ENCODE data around the gene FGF3. TPM values are rescaled to one million over a fixed set of nuclear protein-coding genes. Genes with fewer than 3 reads are reported as not detected.

The FGF3 gene
- total and polyA plus RNA-seq, 9 of the 15 experiments (the other 6 are each of a cell fraction or from before 2014, with no cell fraction given): not detected

- no TSS peak for BruUV-seq (replicated peaks)
- Histone ChIP-seq H3K9me3 (replicated peaks; ENCODE audit: control insufficient read depth, insufficient read depth, low read depth, low read length) (no peaks in the 10 kb centered on the region), H3K79me2 (ENCODE audit: control insufficient read depth, insufficient read depth, low read length) (no peaks in the 10 kb centered on the region), H3K4me3 (no peak overlapping the region), H3K9ac (ENCODE audit: insufficient read depth in 1 of 2, low read depth in 2 of 2, low read length in 2 of 2) (no peak overlapping the region), H3K27ac (ENCODE audit: extremely low read depth, low read depth, low read length) (no peak overlapping the region), H4K20me1 (replicated peaks; ENCODE audit: control insufficient read depth, insufficient read depth, low read length) (peaks cover 4% of the 10 kb centered on the region; the same call in 1 of the 2 replicates), H3K27me3 (ENCODE audit: control insufficient read depth in 2 of 2, insufficient read depth in 2 of 2, low read length in 2 of 2) (peaks cover 0 to 18% of the 10 kb centered on the region in 2 experiments; a peak in 3 of 5 replicates), H3K36me3 (ENCODE audit: control insufficient read depth, insufficient read depth, low read length) (no peaks in the 10 kb centered on the region), H3K4me1 (replicated peaks in 1 of 2; ENCODE audit: control insufficient read depth in 2 of 2, insufficient read depth in 2 of 2, low read length in 2 of 2) (peaks cover 0 to 3% of the 10 kb centered on the region in 2 experiments; a peak in 1 of 5 replicates), H2AFZ (ENCODE audit: low read depth, low read length) (no peak overlapping the region), H3K9me1 (ENCODE audit: control insufficient read depth, insufficient read depth, low read length) (no peaks in the 10 kb centered on the region), H3K4me2 (ENCODE audit: insufficient read depth, low read length) (no peak overlapping the region)
- peak; percentile 47 to 78 (median 68) for DNase-seq (ENCODE audit: extremely low read depth in 1 of 4, low spot score in 3 of 4)
- CTCF ChIA-PET (ENCODE audit: low intra/inter-chr PET ratio): interaction anchor here (2.5 kb wide), 1 partner anchor 115 kb away, joined by 22 read pairs; no protein-coding TSS in a partner anchor
- 11% methylated on average over 15 of the region's 15 CpGs for WGBS (ENCODE audit: insufficient coverage, low coverage, missing lambda C conversion rate)
- POLR2A ChIA-PET: no interaction called here
- peak; percentile 69 for ATAC-seq
- intact Hi-C loops (cut with micrococcal nuclease) (no loop called here), in situ Hi-C loops (cut with MboI) (no loop called here)
- peak; percentile 15 for FAIRE-seq
- TF ChIP-seq DNMT1 (IDR thresholded peaks at IDR 0.05): no peak
- TF ChIP-seq BRF2 (IDR thresholded peaks at IDR 0.05; ENCODE audit: borderline replicate concordance, insufficient read depth, insufficient read length): no peak
- TF ChIP-seq, protein P1, sequence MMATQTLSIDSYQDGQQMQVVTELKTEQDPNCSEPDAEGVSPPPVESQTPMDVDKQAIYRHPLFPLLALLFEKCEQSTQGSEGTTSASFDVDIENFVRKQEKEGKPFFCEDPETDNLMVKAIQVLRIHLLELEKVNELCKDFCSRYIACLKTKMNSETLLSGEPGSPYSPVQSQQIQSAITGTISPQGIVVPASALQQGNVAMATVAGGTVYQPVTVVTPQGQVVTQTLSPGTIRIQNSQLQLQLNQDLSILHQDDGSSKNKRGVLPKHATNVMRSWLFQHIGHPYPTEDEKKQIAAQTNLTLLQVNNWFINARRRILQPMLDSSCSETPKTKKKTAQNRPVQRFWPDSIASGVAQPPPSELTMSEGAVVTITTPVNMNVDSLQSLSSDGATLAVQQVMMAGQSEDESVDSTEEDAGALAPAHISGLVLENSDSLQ (IDR thresholded peaks at IDR 0.05): no peak
- no peak for TF ChIP-seq FOXP1 (CRISPR knock-in tag; IDR thresholded peaks at IDR 0.05)
- TF ChIP-seq ZBTB7A (IDR thresholded peaks at IDR 0.05; ENCODE audit: borderline replicate concordance, control insufficient read depth, low read depth, low read length): peak; percentile 98
- TF ChIP-seq KLF16 (IDR thresholded peaks at IDR 0.05): no peak
- TF ChIP-seq, protein P2, sequence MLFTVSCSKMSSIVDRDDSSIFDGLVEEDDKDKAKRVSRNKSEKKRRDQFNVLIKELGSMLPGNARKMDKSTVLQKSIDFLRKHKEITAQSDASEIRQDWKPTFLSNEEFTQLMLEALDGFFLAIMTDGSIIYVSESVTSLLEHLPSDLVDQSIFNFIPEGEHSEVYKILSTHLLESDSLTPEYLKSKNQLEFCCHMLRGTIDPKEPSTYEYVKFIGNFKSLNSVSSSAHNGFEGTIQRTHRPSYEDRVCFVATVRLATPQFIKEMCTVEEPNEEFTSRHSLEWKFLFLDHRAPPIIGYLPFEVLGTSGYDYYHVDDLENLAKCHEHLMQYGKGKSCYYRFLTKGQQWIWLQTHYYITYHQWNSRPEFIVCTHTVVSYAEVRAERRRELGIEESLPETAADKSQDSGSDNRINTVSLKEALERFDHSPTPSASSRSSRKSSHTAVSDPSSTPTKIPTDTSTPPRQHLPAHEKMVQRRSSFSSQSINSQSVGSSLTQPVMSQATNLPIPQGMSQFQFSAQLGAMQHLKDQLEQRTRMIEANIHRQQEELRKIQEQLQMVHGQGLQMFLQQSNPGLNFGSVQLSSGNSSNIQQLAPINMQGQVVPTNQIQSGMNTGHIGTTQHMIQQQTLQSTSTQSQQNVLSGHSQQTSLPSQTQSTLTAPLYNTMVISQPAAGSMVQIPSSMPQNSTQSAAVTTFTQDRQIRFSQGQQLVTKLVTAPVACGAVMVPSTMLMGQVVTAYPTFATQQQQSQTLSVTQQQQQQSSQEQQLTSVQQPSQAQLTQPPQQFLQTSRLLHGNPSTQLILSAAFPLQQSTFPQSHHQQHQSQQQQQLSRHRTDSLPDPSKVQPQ (CRISPR knock-in tag; IDR thresholded peaks at IDR 0.05; ENCODE audit: borderline replicate concordance): no peak
- peak; percentile 29; the same call in 1 of the 2 replicates for TF ChIP-seq MTA3 (IDR thresholded peaks at IDR 0.05; ENCODE audit: borderline replicate concordance)
These were observed 17.5 kb downstream of the FGF3 start for GRCh38 chr11:69801513-69802335.

All from K562 (cell line).